GM12892 (cell line): Measurements from ENCODE around the gene ATP11C.

Experiments used
- POLR2A ChIP-seq: IDR thresholded peaks from 2 replicates; pipeline ENCODE4 v1.6.1; 2011; ENCODE audit warnings: low read depth, low read length, control low read depth
- TAF1 ChIP-seq: IDR thresholded peaks from 2 replicates; pipeline ENCODE4 v1.6.1; 2011; ENCODE audit warnings: low read depth, mild to moderate bottlenecking, control low read depth, low read length, borderline replicate concordance

DNA sequence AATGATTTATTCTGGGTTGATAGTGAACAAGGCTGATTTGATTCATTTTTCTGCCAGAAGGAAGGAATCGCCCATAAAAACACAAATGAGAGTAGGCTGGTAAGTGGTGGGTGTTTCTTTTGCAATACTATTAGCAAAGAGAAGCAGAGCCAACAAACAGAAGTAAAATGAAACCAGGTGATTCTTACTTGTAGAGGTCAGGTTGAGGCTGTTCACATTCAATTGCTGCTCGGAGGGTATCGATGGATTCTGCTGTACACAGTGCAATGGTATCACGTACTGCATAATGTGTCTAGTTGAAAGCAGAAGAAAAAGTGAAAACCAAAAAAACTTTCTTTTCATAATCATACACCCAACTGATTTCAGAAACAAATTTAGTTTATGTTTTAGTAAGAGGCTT, 130.8 kb downstream of the ATP11C start:
- no peak for TF ChIP-seq TAF1
- no peak for TF ChIP-seq POLR2A
